Activated CD4-positive, CD25-positive, alpha-beta regulatory T cell treated with anti-CD3 and anti-CD28 coated beads, Interleukin-2, amount 50 U/mL, for 24 hours (primary cell): ENCODE measurements around the gene GTPBP6.
"Not testable (repeated sequence)": the region's sequence is repeated elsewhere in the genome, so short reads cannot be mapped to it uniquely, and the experiment has no call there.

Source experiments
- ATAC-seq, 2 donors: fragments of 150-1000 bp; cut with Tn5 transposase; one replicate each; pipeline ENCODE4 v1.10.0; 2021; ENCODE audit warnings: mild to moderate bottlenecking in 1 of 2, moderate library complexity in 1 of 2

Gene GTPBP6

DNA sequence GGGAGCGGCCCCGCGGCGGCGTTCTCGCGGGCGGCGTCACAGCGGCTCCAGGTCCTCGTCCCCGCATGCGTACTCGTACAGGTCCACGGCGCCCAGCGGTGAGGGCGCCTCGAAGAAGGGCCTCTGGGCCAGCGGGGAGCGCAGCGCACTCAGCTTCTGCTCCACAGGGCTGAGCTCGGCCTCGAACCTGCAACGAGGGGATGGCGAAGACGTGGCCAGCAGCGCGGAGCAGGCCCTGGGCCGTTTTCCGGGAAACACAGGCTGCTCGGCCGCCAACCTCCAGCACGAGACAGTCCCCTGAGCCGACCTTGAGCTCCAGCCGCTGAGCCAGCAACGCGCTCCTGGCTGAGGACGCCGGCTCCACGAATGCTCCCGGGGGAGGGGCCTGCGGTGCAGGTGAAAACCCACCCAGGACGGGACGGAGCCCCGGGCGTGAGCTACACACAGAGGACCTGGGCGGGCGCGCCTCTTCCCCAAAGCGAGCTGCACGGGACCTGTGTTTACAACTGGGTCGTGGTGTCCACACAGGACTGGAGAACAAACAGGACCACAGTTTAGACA, 15.8 kb upstream of the GTPBP6 start:
- ATAC-seq, result no peak

DNA sequence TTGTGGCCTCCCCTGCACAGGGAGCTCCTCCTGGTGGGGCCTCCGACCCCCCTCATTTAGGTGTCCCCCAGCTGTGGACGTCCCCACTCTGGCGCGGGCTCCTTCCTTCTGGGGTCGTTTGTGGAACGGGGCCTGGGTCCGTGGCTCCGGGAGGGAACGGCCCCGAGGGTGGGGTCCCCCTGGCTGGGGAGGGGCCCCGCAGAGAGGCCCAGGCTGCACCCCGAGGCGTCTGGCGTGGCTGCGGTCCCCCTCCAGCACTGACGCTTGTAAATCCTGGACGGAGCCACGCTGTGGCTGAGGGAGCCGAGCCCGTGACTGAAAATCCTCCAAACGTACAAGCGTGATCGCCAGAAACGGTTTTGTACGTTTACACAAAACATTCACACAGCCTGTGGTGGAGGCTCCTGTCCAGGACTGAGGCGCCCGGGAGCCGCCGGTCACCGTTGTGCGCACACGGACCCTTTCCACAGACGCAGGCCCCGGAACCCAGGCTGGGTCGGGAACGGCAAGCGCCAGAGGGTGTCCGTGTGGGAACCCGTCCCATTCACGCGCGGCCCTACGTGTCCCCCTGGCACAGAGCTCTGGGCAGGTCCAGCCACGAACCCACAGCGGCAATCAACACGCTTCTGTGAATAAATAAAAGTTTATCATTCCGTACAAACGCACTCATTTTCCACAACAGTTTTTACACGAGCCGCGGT, 15.2 kb upstream of the GTPBP6 start:
- no peak for ATAC-seq

DNA sequence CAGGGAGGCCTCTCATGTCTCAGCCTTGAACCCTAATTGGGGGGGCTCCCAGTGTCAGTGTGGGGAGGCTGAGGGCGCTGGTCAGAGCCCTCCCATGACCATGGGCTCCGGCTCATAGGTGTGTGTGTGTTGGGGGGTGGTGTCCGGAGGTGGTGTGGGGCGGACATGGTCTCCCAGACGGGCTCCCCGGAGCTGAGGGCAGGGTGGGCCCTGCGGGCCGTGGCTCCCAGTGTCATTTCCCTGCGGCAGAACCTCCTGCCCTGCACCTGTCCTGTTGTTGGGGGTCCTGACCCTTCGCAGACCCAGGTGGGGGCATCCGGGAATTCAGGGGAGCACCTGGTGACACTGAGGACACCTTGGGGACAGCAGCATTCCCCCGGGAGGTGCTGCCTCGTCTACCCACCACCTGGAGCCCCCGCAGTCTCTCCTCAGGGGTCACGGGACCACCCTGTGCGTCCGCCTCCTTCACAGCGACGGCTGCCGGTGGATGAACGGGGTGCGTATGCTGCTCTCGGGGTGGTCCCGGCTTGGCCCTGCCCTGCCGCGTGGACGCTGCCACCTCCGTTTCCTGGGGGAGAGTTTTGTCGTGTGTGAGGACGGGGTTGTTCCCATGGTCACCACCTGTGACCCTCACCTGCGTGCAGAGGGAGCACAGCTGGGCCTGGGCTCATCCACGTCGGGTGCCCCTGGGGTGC, 14.5 kb upstream of the GTPBP6 start:
- ATAC-seq, result no peak

DNA sequence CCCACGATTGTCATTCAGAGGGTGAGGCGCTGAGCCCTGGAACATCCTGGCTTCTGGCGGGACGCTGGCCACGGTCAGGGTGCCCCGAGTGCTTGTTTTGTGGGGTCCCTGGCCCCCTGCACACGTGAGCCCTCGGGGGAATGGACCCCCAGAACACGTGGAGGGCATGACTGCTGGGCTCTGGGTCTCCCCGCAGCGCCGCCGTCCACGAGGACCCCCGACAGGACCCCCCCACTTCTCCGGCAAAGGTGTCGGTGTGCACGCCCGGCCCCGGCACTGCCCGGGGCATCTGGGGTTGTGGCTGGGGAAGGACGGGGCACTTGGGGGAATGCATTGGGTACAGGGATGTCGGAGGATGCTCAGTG, 13.9 kb upstream of the GTPBP6 start:
- no peak for ATAC-seq

DNA sequence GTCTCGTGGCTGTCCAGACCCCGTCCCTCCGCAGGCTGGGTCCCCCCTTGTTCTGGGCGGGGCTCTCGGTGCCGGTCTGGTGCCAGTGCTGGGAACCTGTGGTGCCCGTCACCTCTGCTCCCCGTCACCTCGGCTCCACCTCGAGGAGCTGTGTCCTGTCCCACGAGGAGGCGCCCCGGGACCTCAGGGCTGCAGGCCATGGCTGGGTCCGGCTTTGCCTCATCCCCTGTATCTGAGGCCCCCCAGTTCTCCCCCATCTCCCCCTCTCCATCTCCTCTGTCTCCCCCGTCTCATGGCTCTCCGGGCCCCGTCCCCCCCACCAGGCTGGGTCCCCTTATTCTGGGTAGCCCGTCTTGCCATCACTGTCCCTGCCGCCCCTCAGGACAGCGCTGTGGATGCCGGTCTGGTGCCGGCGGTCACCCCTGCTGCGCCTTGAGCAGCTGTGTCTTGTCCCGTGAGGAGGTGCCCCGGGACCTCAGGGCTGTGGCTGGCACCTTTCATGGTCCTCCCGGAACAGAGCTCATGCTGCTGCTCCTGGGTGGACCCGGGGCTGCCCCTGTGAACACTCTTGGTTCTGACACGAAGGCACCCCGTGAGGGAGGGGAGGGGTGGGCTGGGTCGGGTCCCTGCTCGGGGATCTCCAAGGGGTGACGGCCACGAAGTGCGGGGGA, 13.4 kb upstream of the GTPBP6 start:
- ATAC-seq, result no peak

DNA sequence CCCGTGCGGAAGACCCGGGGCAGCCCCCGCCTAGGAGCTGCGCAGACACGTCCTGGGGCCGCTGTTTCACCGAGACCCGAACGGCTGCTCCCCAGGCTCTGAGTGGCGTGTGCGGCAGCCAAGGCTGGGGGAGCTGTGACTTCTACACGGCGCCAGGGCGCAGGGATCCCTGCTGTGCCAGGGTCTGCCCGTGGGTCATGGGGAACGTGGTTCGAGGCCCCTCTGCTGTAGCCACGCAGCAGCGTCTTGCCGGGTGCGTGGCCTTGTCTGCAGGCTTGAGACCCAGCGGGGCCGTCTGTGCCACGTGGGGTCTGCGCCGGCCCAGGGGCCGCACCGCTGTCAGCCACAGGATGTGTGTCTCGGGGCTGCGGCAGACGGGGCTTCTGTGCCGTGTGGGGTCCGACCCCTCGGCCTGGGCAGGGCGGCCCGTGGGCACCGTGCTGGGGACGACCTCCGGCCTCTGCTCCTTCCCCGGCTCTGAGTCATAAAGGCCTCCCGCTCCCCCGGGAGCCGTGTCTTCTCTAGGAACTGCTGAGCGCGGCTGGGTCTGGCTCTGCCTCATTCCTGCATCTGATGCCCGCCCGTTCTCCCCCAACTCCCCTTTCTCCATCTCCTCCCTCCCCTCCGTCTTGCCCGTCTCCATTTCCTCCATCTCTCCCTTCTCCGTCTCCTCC, 12.7 kb upstream of the GTPBP6 start:
- peak; percentile 38 to 68 for ATAC-seq

DNA sequence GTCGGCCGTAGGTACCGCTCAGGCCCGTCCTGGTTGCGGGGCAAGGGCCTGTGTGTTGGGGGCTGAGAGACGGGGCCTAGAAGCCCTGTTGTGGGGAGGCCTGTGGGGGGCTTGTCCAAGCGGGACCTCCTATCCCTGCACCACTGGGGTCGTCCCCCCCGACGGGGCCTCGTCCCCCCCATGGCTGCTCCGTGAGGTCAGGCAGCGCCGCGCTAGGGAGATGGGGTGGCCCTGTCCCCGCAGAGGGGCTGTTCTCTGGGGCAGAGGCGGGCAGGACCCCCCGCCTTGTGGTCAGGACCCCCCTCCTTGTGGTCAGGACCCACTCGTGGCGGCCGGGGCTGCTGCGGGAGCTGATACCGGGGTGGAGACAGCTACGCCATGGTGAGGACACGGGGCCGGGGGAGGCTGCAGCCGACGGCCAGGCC, 12.1 kb upstream of the GTPBP6 start:
- ATAC-seq, result no peak

DNA sequence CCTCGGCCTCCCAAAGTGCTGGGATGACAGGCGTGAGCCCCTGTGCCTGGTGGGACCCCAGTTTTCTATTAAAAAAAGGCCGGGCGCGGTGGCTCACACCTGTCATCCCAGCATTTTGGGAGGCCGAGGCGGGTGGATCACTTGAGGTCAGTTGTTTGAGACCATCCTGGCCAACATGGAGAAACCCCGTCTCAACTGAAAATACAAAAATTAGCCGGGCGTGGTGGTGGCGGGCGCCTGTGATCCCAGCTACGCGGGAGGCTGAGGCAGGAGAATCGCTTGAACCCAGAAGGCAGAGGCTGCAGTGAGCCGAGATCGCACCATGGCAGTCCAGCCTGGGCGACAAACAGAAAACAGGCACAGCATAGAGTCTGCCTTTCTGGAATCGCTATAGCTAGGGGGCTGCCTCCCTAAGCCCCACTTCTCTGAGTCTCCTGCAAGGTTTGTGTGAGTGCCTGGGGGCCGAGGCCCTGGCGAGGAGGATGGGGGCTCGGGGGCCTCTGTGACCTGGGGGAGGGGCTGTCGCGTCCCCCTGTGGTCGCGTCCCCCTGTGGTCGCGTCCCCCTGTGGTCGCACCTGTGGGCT, 11.6 kb upstream of the GTPBP6 start:
- not testable (repeated sequence) for ATAC-seq

DNA sequence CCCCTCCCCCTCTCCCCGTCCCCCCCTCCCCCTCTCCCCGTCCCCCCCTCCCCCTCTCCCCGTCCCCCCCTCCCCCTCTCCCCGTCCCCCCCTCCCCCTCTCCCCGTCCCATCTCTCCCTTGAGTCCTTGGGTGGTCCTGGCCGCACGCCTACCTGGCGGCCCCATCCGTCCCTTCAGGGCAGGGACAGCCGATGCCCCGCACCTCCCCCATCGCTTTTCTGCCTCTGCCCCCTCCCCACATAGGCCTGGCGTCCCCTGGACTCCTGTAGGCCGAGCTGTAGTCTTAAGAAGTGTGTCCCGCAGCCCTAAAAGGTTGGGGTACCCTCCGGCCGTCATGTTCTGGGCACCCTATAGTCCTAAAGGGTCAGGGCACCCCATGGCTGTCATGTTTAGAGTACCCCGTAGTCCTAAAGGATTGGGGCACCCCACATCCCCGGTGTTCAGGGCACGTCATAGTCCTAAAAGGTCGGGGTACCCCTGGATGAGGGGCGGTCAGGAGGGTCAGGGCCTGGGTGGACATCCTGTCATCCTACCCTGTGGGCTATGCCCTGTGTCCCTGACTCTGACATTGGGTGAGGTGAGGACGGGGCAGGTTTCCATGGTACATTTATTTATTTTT, 10.8 kb upstream of the GTPBP6 start:
- ATAC-seq, result no peak

DNA sequence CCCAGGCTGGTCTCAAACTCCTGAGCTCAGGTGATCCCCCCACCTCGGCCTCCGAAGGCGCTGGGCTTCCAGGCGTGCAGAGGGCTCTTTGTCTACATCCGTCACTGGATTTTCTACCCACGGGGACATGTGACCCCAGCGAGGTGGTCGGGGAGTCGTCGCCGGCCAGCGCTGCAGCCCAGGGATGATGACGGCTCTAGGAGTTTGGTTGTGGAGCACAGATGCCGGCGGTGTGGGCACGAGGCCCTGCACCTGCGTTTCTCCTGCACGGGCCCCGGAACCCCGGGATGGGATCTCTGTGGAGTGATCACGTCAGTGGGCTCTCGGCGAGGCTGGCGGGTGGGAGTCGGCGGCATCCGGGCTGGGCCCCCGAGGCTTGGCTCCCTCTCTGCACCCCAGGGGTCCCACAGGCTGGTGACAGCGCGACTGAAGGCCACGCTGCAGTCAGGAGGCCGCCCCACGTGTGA, 9.1 kb upstream of the GTPBP6 start:
- ATAC-seq, result no peak

DNA sequence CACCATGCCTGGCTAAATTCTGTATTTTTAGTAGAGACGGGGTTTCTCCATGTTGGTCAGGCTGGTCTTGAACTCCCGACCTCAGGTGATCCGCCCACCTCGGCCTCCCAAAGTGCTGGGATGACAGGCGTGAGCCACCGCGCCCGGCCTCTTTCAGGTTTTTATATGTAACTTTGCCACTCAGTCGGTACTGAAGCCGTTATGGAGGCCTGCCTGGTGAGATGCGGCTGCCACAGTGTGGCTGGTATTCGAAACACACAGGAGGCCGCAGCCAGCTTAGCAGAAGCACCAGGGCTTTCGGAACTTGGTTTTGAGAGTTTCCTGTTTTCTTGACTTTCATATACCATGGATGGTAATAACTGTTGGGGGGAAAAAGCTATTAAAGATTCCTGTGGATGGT, 6.1 kb upstream of the GTPBP6 start:
- ATAC-seq, result not testable (repeated sequence)

DNA sequence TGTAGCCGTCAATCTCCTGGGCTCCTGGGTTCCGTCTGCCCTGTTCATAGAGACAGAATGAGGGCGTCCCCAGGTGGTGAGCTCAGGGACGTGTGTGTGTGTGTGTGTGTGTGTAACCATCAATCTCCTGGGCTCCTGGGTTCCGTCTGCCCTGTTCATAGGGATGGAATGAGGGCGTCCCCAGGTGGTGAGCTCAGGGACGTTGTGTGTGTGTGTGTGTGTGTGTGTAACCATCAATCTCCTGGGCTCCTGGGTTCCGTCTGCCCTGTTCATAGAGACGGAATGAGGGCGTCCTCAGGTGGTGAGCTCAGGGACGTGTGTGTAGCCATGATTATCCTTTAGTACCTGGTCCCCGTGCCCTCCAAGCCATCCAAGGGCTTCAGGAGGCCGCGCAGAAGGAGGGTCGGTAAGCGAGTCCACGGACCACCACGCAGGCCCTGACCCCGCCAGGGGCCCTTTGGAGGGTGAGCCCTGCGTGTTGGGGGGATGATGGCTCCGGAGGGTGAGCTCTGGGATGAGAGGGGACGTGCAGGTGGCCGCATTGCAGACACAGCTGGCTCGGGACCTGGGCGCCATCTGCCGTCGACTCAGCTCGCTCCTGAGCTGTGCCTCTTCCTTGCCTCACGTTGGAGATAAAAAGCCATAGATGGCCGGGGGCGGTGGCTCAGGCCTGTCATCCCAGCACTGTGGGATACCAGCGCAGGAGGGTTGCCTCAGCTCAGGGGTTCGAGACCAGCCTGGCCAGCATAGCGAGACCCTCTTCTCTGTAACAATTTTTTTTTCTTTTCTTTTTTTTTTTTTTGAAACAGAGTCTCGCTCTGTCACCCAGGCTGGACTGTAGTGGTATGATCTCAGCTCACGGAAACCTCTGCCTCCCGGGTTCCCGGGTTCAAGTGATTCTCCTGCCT, 5.4 kb upstream of the GTPBP6 start:
- peak in 1 of 2 donors; percentile 52 for ATAC-seq

DNA sequence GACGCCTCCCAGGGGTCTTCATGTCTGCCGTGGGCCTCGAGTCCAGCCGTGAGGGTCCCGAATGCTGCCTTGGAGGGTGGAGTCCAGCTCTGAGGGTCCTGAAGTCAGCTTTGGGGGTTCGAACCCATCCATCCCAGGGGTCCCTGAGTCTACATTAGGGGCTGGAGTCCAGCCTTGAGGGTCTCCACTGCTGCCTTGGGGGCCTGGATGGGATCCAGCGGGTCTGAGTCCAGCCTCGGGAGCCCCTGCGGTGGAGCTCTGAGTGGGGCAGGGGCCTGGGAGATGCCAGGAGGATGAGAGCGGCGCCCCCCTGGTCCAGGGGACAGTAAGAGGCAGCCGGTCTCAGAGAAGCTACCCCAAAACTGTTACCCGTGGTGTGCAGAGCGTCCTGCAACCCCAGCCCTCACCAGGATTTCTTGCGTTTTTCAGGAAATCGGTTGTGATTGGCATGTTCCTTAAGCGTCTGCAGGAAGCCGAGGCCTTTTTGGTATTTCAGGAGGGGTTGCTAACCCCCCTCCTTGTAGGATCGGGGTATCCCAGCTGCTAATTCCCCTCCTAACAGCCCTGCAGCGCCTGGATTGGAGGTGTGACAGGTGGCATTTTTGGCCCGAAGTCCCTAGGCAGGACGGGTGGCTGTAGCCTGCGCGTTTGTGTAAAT, 1.7 kb upstream of the GTPBP6 start:
- ATAC-seq, result no peak

DNA sequence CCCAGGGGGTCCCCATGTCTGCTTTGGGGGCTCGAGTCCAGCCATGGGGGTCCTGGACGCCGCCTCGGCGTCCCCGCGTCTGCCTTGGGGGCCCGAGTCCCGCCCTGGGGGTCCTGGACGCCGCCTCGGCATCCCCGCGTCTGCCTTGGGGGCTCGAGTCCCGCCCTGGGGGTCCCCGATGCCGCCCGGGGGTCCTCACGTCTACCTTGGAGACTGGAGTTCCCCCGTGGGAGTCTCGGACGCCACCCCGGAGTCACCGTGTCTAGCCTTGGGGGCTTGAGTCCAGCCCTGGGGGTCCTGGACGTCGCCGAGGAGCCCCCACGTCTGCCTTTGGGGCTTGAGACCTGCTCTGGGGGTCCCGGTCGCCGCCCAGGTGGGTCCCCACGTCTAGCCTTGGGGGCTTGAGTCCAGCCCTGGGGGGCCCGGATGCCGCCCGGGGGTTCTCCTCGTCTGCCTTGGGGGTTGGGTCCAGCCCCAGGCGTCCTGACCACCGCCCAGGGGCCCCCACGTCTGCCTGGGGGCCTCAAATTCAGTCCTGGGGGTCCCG, 1.1 kb upstream of the GTPBP6 start:
- no peak for ATAC-seq

DNA sequence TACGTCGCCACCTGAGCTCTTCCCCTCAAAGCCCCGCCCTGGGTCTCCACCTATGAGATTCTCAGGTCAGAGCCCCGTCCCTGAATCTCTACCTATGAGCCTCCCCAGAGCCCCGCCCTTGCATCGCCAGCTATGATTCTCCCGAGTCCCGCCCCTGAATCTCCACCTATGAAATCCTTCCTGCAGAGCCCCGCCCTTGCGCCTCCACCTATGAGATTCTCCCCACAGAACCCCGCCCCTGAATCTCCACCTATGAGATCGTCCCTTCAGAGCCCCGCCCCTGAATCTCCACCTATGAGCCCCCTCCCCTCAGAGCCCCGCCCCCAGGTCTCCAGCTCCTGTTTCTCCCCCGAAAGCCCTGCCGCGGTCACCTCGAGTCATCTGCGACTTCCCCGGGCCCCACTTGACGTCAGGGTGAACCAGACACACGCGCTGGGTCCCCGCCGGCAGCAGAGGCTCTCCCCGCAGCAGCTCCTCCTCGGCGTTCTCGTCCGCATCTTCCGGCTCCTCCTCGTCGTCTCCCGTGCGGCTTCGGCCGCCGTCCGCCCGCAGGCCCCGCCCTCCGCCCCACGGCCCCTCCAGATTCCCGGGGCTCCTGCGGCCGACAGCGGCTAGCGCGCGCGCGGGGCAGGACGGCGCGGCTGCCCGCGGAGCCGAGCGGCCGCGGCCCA, 393 bp downstream of the GTPBP6 start:
- peak; percentile 59 to 65 for ATAC-seq

DNA sequence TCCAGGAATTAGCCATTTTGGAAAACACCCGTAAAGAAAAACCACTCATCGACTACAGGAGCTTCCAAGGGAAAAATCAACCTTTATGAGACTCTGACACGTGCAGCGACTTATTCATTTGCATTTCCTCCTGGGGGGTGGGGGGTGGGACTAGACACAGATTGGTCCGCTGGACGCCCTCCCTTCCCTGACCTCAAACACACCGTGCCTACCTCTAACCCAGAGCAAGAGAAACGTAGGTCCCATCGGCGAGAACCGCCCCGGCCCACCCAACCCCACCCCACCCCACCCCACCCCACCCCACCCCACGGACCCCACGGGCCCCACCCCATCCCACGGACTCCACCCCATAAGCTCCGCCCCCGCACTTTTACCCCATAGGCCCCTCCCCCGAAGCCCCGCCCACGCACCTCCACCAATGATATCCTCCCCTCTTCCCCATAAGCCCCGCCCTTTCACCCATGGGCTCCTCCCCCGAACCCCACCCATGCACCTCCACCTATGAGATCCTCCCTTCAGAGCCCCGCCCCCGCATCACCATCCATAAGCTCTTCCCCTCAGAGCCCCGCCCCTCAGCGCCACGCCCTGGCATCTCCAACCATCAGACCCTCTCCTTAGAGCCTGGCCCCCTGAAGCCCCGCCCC, 1.1 kb downstream of the GTPBP6 start:
- no peak for ATAC-seq

DNA sequence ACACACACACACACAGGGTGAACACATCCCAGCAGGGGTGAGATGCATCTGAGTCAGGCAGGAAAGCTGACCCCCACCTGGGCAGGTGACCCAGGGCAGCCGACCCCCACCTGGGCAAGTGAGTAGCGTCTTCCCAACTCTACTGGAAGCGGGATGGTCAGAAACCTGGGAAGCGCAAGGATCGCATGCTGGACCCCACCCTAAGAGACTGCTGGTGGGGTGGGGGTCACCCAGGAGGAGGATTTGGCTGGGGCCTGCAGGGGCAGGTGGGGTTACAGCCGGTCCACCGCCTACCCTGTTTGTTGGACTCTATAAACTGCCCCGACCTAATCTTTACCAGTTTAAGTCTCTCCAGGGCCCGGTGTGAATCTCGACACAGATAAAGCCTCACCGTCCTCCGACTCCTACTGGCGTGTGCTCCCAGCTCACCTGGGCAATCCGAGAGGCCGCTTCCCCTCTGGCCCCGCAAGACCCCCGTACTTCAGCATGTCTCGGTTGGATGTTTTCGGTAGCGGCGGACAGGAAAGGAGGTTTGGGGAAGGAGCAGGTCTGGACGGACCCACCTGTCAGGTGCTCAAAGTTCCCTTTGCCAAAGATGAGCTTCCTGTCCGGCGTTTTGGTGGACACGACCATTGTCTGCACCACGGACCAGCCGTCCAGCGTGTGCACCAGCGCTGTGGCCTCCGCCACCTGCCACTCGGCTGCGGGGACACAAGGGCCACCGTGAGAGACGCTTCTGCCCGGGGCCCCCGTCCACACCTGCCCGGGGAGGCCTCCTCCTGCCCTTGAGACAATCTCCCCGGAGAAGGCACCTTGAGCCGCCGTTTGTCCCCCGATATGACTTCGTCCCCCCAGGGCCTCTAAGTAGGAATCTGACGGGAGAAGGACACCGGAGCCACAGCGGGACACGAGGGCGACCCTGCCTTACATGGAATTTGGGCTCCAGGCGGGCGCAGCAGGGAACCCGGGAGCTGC, 2.0 kb downstream of the GTPBP6 start:
- no peak for ATAC-seq
